H9 (cell line): ENCODE results near the gene SCAF8. TPM values are rescaled to one million over a fixed set of nuclear protein-coding genes. Genes with fewer than 3 reads are reported as not detected.

Experiments
- DNase-seq: peaks from one replicate; pipeline ENCODE4 v3.0.0-alpha.2; 2017
- H2AFZ ChIP-seq: one replicate; pipeline ENCODE4 v1.6.1; 2013; ENCODE audit warnings: mild to moderate bottlenecking, low read length, control low read depth, moderate library complexity
- H2AK5ac ChIP-seq: 2 replicates; pipeline ENCODE4 v1.6.1; 2013; ENCODE audit warnings: low read length, control low read depth, mixed read lengths; ENCODE audit not compliant: insufficient read length
- H2BK120ac ChIP-seq: one replicate; pipeline ENCODE4 v1.6.1; 2013; ENCODE audit warnings: low read depth, mild to moderate bottlenecking, low read length, control low read depth, inconsistent platforms; ENCODE audit not compliant: poor library complexity, severe bottlenecking
- H2BK12ac ChIP-seq: 2 replicates; pipeline ENCODE4 v1.6.1; 2013; ENCODE audit warnings: low read length, control low read depth, mixed read lengths, low read depth; ENCODE audit not compliant: insufficient read length
- H2BK15ac ChIP-seq: 2 replicates; pipeline ENCODE4 v1.6.1; 2013; ENCODE audit warnings: low read depth, low read length, control low read depth
- H2BK20ac ChIP-seq: one replicate; pipeline ENCODE4 v1.6.1; 2013; ENCODE audit warnings: low read depth, mild to moderate bottlenecking, low read length, control low read depth, inconsistent platforms; ENCODE audit not compliant: poor library complexity, severe bottlenecking
- H2BK5ac ChIP-seq: 2 replicates; pipeline ENCODE4 v1.6.1; 2013; ENCODE audit warnings: low read length, control low read depth, mixed read lengths; ENCODE audit not compliant: insufficient read length
- H3K14ac ChIP-seq: 2 replicates; pipeline ENCODE4 v1.6.1; 2013; ENCODE audit warnings: low read length, control low read depth; ENCODE audit not compliant: insufficient read depth
- H3K18ac ChIP-seq: 2 replicates; pipeline ENCODE4 v1.6.1; 2013; ENCODE audit warnings: low read depth, mild to moderate bottlenecking, mixed read lengths, low read length, control low read depth; ENCODE audit not compliant: insufficient read length
- H3K23ac ChIP-seq: 2 replicates; pipeline ENCODE4 v1.6.1; 2013; ENCODE audit warnings: low read length, control low read depth, mixed read lengths, low read depth; ENCODE audit not compliant: insufficient read length
- H3K23me2 ChIP-seq: 2 replicates; pipeline ENCODE4 v1.6.1; 2013; ENCODE audit warnings: low read depth, mild to moderate bottlenecking, mixed read lengths, low read length, control low read depth; ENCODE audit not compliant: insufficient read length, poor library complexity, severe bottlenecking
- H3K27ac ChIP-seq: 2 replicates; pipeline ENCODE4 v1.5.1; 2013; ENCODE audit warnings: low read length, control low read depth, mixed read lengths, low read depth; ENCODE audit not compliant: insufficient read length
- H3K27me3 ChIP-seq: 2 replicates; pipeline ENCODE4 v1.6.1; 2013; ENCODE audit warnings: low read length, control low read depth, inconsistent platforms; ENCODE audit not compliant: insufficient read depth
- H3K4ac ChIP-seq: 2 replicates; pipeline ENCODE4 v1.6.1; 2013; ENCODE audit warnings: low read depth, mild to moderate bottlenecking, control low read depth, inconsistent platforms, low read length, moderate library complexity
- H3K4me1 ChIP-seq: 2 replicates; pipeline ENCODE4 v1.6.1; 2013; ENCODE audit warnings: low read length, control low read depth, inconsistent platforms; ENCODE audit not compliant: insufficient read depth
- H3K4me2 ChIP-seq: 2 replicates; pipeline ENCODE4 v1.6.1; 2013; ENCODE audit warnings: low read length, control low read depth, mixed read lengths; ENCODE audit not compliant: insufficient read length, insufficient read depth
- H3K56ac ChIP-seq: 2 replicates; pipeline ENCODE4 v1.6.1; 2013; ENCODE audit warnings: low read depth, mild to moderate bottlenecking, mixed read lengths, low read length, control low read depth; ENCODE audit not compliant: insufficient read length
- H3K79me1 ChIP-seq: 2 replicates; pipeline ENCODE4 v1.6.1; 2013; ENCODE audit warnings: low read depth, mild to moderate bottlenecking, moderate library complexity, low read length, control low read depth, inconsistent platforms; ENCODE audit not compliant: insufficient read depth, poor library complexity, severe bottlenecking
- H3K79me2 ChIP-seq: 2 replicates; pipeline ENCODE4 v1.6.1; 2013; ENCODE audit warnings: low read length, control low read depth, inconsistent platforms; ENCODE audit not compliant: insufficient read depth
- H3K9ac ChIP-seq: 2 replicates; pipeline ENCODE4 v1.6.1; 2013; ENCODE audit warnings: low read length, control low read depth, mixed read lengths; ENCODE audit not compliant: insufficient read length; ENCODE audit errors: extremely low read depth
- H3K9me3 ChIP-seq: one replicate; pipeline ENCODE4 v1.6.1; 2013; ENCODE audit warnings: low read depth, low read length, inconsistent platforms; ENCODE audit not compliant: control insufficient read depth
- H3T11ph ChIP-seq: one replicate; pipeline ENCODE4 v1.6.1; 2013; ENCODE audit warnings: mild to moderate bottlenecking, low read length, control low read depth, inconsistent platforms
- H4K20me1 ChIP-seq: one replicate; pipeline ENCODE4 v1.6.1; 2013; ENCODE audit not compliant: control insufficient read depth, insufficient read length, insufficient read depth
- H4K5ac ChIP-seq: 2 replicates; pipeline ENCODE4 v1.6.1; 2013; ENCODE audit warnings: low read depth, mild to moderate bottlenecking, mixed read lengths, low read length, control low read depth; ENCODE audit not compliant: insufficient read length
- H4K8ac ChIP-seq: replicated peaks from 2 replicates; pipeline ENCODE4 v1.6.1; 2013; ENCODE audit warnings: low read length, control low read depth, mixed read lengths, low read depth; ENCODE audit not compliant: insufficient read length
- H4K91ac ChIP-seq: 2 replicates; pipeline ENCODE4 v1.6.1; 2013; ENCODE audit warnings: low read depth, mild to moderate bottlenecking, moderate library complexity, mixed read lengths, low read length, control low read depth; ENCODE audit not compliant: insufficient read length
- H3K27ac Mint-ChIP-seq, 3 experiments: 2 replicates in 2 of 3; 3 replicates in 1 of 3; pipeline ENCODE4 v1.8.0; 2020 to 2021; ENCODE audit warnings: mixed read lengths in 3 of 3, mild to moderate bottlenecking in 1 of 3, moderate library complexity in 1 of 3
- H3K27me3 Mint-ChIP-seq: 2 replicates; pipeline ENCODE4 v1.8.0; 2021; ENCODE audit warnings: low read depth, mild to moderate bottlenecking, moderate library complexity, mixed read lengths
- H3K36me3 Mint-ChIP-seq, 3 experiments: 2 replicates in 2 of 3; 3 replicates in 1 of 3; pipeline ENCODE4 v1.8.0; 2020 to 2021; ENCODE audit warnings: low read depth in 3 of 3, mixed read lengths in 3 of 3; ENCODE audit not compliant: insufficient read depth in 1 of 3
- H3K4me1 Mint-ChIP-seq, 2 experiments: 2 replicates each; pipeline ENCODE4 v1.8.0; 2020; ENCODE audit warnings: mixed read lengths in 2 of 2
- H3K4me3 Mint-ChIP-seq, 2 experiments: 2 replicates in 1 of 2; 3 replicates in 1 of 2; pipeline ENCODE4 v1.8.0; 2020 to 2021; ENCODE audit warnings: mild to moderate bottlenecking in 2 of 2, mixed read lengths in 2 of 2, moderate library complexity in 1 of 2
- H3K9me3 Mint-ChIP-seq, 2 experiments: 2 replicates in 1 of 2; 3 replicates in 1 of 2; pipeline ENCODE4 v1.8.0; 2020; ENCODE audit warnings: mild to moderate bottlenecking in 2 of 2, mixed read lengths in 2 of 2, moderate library complexity in 1 of 2
- CTCF ChIP-seq: fragments of 200-600 bp; sonication (generic); conservative IDR thresholded peaks from 3 replicates; pipeline ENCODE4 v1.8.0; 2021; ENCODE audit warnings: antibody characterized with exemption, mild to moderate bottlenecking
- WGBS: extraction: QIAGEN DNeasy Blood & Tissue Kit; methylation state at CpG from one replicate; pipeline ENCODE4 v1.1.7; 2013; ENCODE audit warnings: missing lambda C conversion rate, low lambda C conversion rate, mixed read lengths; ENCODE audit not compliant: insufficient read length; ENCODE audit errors: extremely low coverage; 5-methylcytosine and 5-hydroxymethylcytosine counted together
- total RNA-seq: library from RNA; stranded (reverse); gene quantifications from 2 replicates; pipeline ENCODE4 v1.2.1, GENCODE V29; 2021

SCAF8 gene
- total RNA-seq, 1 experiment from 2014 or later: 78.5 TPM

- Histone ChIP-seq H2AK5ac (no peak overlapping the region), H3K9me3 (no peaks in the 10 kb centered on the region), H3K4me2 (no peak overlapping the region), H3K23ac (no peak overlapping the region), H3K14ac (no peak overlapping the region), H4K8ac (no peak overlapping the region), H3T11ph (no peak overlapping the region), H4K5ac (no peak overlapping the region), H3K4ac (no peak overlapping the region), H3K18ac (no peak overlapping the region), H2BK12ac (no peak overlapping the region), H3K56ac (no peak overlapping the region), H2BK20ac (no peak overlapping the region), H3K79me2 (no peaks in the 10 kb centered on the region; the same call in 1 of the 2 replicates), H4K20me1 (peaks cover 3% of the 10 kb centered on the region), H3K9ac (no peak overlapping the region), H3K23me2 (no peaks in the 10 kb centered on the region), H2BK120ac (no peak overlapping the region), H4K91ac (no peak overlapping the region), H2BK15ac (no peak overlapping the region), H2AFZ (no peak overlapping the region), H3K79me1 (no peaks in the 10 kb centered on the region), H3K27me3 (no peaks in the 10 kb centered on the region), H3K4me1 (peaks cover 3% of the 10 kb centered on the region; the same call in 1 of the 2 replicates), H2BK5ac (no peak overlapping the region), H3K27ac (no peak overlapping the region)
- H3K27me3 Mint-ChIP-seq: no peaks in the 10 kb centered on the region
- H3K4me3 Mint-ChIP-seq: no peak overlapping the region
- no peak for DNase-seq
- peaks cover 20 to 23% of the 10 kb centered on the region in 2 experiments for H3K4me1 Mint-ChIP-seq
- peak; percentile 91 for TF ChIP-seq CTCF
- no CpG with 5 or more reads among the region's 6 CpGs for WGBS
- no peak overlapping the region for H3K27ac Mint-ChIP-seq
- H3K9me3 Mint-ChIP-seq: no peaks in the 10 kb centered on the region
- H3K36me3 Mint-ChIP-seq: peaks cover 0 to 5% (median 2%) of the 10 kb centered on the region in 3 experiments; a peak in 4 of 7 replicates
These were observed 135.0 kb downstream of the SCAF8 start for GRCh38 chr6:154868143-154868594.
